C4-2B (cell line): ENCODE data around the gene TRIM75.

ENCODE experiments used
- CTCF ChIP-seq: fragments of 450-650 bp; conservative IDR thresholded peaks from 2 replicates; pipeline ENCODE4 v1.5.1; 2017; ENCODE audit warnings: mild to moderate bottlenecking
- ZFX ChIP-seq: fragments of 450-650 bp; IDR thresholded peaks from 2 replicates; pipeline ENCODE4 v1.6.1; 2017

DNA sequence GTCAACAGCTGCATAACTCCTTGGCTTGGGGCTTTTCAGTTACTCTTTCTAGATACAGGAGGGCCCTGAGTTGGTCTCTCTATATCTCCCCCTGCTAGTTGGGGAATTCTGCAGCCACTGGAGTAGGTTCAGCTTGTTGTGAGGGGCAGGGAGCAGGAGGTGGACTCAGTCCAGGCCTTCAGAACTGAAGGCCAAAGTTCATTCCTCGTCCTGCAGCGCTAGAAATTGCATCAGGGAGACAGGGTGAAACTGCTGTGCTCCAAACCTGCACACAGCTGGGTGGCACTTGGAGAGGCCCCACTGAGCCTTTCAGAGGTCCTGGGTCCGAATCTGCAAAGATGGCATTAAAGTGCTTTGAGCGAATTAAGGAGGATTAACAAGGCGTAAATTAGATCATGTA is 46.8 kb upstream of the TRIM75 start:
- TF ChIP-seq CTCF (no peak), ZFX (no peak)
